G401.6 (cell line): ENCODE data around the gene AP4B1.

Experiments used
- FAIRE-seq: peaks from 2 replicates; lab custom pipeline; 2012; peaks lifted over from hg19 to GRCh38; lab: Jason Lieb, UNC

The AP4B1 gene

GRCh38 chr1:113930499-113931161 lies 26.0 kb upstream of the AP4B1 start:
- FAIRE-seq: no peak

- FAIRE-seq: no peak
These were observed 25.3 kb upstream of the AP4B1 start for GRCh38 chr1:113929750-113930498.

- FAIRE-seq: no peak
These were observed 24.5 kb upstream of the AP4B1 start, which contains the start of gene HIPK1 for GRCh38 chr1:113928941-113929749. Gene HIPK1 (plus strand): TSS chr1:113929324.

- FAIRE-seq: no peak
These were observed 23.8 kb upstream of the AP4B1 start for GRCh38 chr1:113928187-113928930.

- no peak for FAIRE-seq
These were observed 19.9 kb upstream of the AP4B1 start for GRCh38 chr1:113924473-113924872.

GRCh38 chr1:113922957-113923356 lies 18.4 kb upstream of the AP4B1 start:
- FAIRE-seq: no peak

GRCh38 chr1:113918243-113918642 lies 13.6 kb upstream of the AP4B1 start:
- no peak for FAIRE-seq

- no peak for FAIRE-seq
These were observed 12.9 kb upstream of the AP4B1 start for GRCh38 chr1:113917400-113918082.

GRCh38 chr1:113916974-113917373 lies 12.4 kb upstream of the AP4B1 start:
- no peak for FAIRE-seq

GRCh38 chr1:113913887-113914664 lies 9.5 kb upstream of the AP4B1 start:
- no peak for FAIRE-seq

- no peak for FAIRE-seq
These were observed 8.7 kb upstream of the AP4B1 start for GRCh38 chr1:113913312-113913668.

GRCh38 chr1:113912594-113913311 lies 8.2 kb upstream of the AP4B1 start:
- FAIRE-seq: no peak

GRCh38 chr1:113905435-113905861 lies 849 bp upstream of the AP4B1 start:
- no peak for FAIRE-seq

GRCh38 chr1:113904293-113904673 lies 316 bp downstream of the AP4B1 start:
- no peak for FAIRE-seq

- no peak for FAIRE-seq
These were observed 902 bp downstream of the AP4B1 start for GRCh38 chr1:113903501-113904292.

GRCh38 chr1:113901191-113901590 lies 3.4 kb downstream of the AP4B1 start:
- no peak for FAIRE-seq

GRCh38 chr1:113899111-113899510 lies 5.5 kb downstream of the AP4B1 start:
- FAIRE-seq: no peak

GRCh38 chr1:113898241-113898814 lies 6.3 kb downstream of the AP4B1 start:
- FAIRE-seq: no peak

GRCh38 chr1:113895961-113896360 lies 8.6 kb downstream of the AP4B1 start:
- FAIRE-seq: no peak
